Colonic mucosa (tissue), 4 donors: ENCODE data around the gene WDR35. TPM values are rescaled to one million over a fixed set of nuclear protein-coding genes. Genes with fewer than 3 reads are reported as not detected.

ENCODE experiments used
- DNase-seq: peaks from one replicate; pipeline ENCODE4 v3.0.0-alpha.2; 2020
- H3K27ac ChIP-seq: fragments of 200-600 bp; one replicate; pipeline ENCODE4 v1.8.0; 2021
- H3K27me3 ChIP-seq: fragments of 200-600 bp; one replicate; pipeline ENCODE4 v1.8.0; 2021
- H3K36me3 ChIP-seq: fragments of 200-600 bp; one replicate; pipeline ENCODE4 v1.8.0; 2021
- H3K4me1 ChIP-seq: fragments of 200-600 bp; one replicate; pipeline ENCODE4 v1.8.0; 2021; ENCODE audit warnings: mild to moderate bottlenecking
- H3K4me3 ChIP-seq: fragments of 200-600 bp; one replicate; pipeline ENCODE4 v1.8.0; 2021
- H3K9ac ChIP-seq, 2 donors: one replicate each; pipeline ENCODE4 v1.7.0; 2013; ENCODE audit warnings: control low read depth in 2 of 2, low read depth in 2 of 2, low read length in 2 of 2
- H3K9me3 ChIP-seq: fragments of 200-600 bp; one replicate; pipeline ENCODE4 v1.8.0; 2021
- intact Hi-C: fragments of 100-400 bp; cut with DNase I; formaldehyde crosslinking; loops from one replicate; pipeline ENCODE4 v1.14.1; 2022
- total RNA-seq, 2 donors: library from RNA; stranded (reverse); fragmentation: NEBNext Ultra II Directional in 1 of 2; extraction: Animal tissue kit (Norgen Biotek cat#: 25700) in 1 of 2; gene quantifications; one replicate each; pipeline ENCODE4 v1.2.1, GENCODE V29; 2021
- TF ChIP-seq, protein P1 (sequence below): fragments of 200-600 bp; IDR thresholded peaks from one replicate; pipeline ENCODE4 v1.8.0; 2022; ENCODE audit warnings: antibody characterized with exemption, mild to moderate bottlenecking
- donor health status: healthy.
- donor health status: DM: no; HTN: no; CAD: no.
- donor health status: DM: no; HTN: no; CAD: no.

The WDR35 gene
- total RNA-seq, 2 donors from 2014 or later = 1.7 to 2.2 TPM

DNA sequence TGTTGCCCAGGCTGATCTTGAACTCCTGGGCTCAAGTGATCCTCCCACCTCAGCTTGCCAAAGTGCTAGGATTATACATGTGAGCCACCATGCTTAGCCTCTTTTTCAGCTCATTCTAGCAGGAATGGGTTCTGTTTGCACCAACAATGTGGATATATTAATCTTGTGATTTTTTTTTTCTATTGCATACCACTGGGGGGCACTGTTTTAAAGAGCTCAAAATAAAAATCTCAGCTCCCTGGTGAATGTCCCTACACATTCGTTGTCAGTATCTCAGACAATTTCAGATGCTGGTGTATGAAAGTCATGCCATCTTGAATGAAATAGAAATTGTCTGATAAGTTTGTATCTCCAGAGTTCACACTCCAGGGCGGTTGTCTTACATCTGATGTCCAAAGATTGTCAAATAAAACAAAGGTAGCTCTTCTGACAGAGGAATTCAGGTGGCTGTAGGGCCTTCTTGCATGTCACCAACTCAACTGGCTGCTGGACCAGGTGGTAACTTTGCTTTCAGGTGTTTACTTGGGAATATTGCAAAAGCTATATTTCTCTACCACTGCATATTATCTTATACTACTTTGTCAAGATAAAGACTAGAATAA is 25.7 kb upstream of the WDR35 start:
- Histone ChIP-seq H3K27me3 (peaks cover 15% of the 10 kb centered on the region), H3K4me1 (no peaks in the 10 kb centered on the region), H3K4me3 (no peak overlapping the region), H3K9ac (no peak overlapping the region), H3K27ac (no peak overlapping the region), H3K9me3 (no peaks in the 10 kb centered on the region), H3K36me3 (no peaks in the 10 kb centered on the region)
- intact Hi-C loops = loop anchor here (2.0 kb wide), 1 partner anchor 79 kb away; no protein-coding TSS in a partner anchor
- TF ChIP-seq, protein P1, sequence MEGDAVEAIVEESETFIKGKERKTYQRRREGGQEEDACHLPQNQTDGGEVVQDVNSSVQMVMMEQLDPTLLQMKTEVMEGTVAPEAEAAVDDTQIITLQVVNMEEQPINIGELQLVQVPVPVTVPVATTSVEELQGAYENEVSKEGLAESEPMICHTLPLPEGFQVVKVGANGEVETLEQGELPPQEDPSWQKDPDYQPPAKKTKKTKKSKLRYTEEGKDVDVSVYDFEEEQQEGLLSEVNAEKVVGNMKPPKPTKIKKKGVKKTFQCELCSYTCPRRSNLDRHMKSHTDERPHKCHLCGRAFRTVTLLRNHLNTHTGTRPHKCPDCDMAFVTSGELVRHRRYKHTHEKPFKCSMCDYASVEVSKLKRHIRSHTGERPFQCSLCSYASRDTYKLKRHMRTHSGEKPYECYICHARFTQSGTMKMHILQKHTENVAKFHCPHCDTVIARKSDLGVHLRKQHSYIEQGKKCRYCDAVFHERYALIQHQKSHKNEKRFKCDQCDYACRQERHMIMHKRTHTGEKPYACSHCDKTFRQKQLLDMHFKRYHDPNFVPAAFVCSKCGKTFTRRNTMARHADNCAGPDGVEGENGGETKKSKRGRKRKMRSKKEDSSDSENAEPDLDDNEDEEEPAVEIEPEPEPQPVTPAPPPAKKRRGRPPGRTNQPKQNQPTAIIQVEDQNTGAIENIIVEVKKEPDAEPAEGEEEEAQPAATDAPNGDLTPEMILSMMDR = peak; percentile 59
- no peak for DNase-seq

DNA sequence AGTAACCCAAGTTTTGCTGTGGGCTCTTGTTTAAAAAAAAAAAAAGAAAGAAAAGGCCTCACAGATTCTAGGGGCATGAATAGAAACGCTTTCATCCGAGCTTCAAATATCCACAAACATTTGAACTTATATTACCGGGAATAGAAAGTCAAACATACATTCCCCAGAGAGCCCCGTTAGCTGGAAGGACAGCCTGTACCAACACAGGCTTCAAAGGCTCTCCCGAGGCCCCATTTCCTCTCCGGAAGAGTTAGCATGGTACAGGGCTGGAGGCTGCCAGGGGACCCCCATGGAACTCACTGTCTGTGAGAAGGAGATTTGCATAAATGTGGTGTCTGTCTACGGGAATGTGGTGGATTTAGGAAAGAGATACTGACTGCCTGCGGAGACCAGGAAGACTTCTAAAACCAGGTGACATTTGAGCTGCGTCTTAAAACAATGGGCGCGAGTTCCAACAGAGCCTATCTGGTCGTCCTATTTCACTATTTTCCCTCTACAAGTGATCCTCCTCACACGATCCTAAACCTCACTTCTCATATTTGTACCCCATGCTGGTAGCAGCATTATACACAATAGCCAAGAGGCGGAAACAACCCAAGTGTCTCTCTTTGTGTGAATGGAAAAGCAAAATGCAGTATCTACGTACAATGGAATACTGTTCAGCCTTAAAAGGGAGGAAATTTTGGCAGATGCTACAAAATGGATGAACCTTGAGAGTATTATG is 23.4 kb upstream of the WDR35 start:
- no peak overlapping the region for H3K27ac ChIP-seq
- peak overlapping the region; percentile 47 for H3K4me3 ChIP-seq
- no peaks in the 10 kb centered on the region for H3K4me1 ChIP-seq
- H3K27me3 ChIP-seq = peaks cover 15% of the 10 kb centered on the region
- DNase-seq = no peak
- intact Hi-C loops = loop anchor here (5.0 kb wide), 1 partner anchor 44 kb away; no protein-coding TSS in a partner anchor
- no peaks in the 10 kb centered on the region for H3K36me3 ChIP-seq
- no peaks in the 10 kb centered on the region for H3K9me3 ChIP-seq
- peak overlapping the region in 1 of 2 donors; percentile 69 for H3K9ac ChIP-seq
- TF ChIP-seq, protein P1 = no peak

DNA sequence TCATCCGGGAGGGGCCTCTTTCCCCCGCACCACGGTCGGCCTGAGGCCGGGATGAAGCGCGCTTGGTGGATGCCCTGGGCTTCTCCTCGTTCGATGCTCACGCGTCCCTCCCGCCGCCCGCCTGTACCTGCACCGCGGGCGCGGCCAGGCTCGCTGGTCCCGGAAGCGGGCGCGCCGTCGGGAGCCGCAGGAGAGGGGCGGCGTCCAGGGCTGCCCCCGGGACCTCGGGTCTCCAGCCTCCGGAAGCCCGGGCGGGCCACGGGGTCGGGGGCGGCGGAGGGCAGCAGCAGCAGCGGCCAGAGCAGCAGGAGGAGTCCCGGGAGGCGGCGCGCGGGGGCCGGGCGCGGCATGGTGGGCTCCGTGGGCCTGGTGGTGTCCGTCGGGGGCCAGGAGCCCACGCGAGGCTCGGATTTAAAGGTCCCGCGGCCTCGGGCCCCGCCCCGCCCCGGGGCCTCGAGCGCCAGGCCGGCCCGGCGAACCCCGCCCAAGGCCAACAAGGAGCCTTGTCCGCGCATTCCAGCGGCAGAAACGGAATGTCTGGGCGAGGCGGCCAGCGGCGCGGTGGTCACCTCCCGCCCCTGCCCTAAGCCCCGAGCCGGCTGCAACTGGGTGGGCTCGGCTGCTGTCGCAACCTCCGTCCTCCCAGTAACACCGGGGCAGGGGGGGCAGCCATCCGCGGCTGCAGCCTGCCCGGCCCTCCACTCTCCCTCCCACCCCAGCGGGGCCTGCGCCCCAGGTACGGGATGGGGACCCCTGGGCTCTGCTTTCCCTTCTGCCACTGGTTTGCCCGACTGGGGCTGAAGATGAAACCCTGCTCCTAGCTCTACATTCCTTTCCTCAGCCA is 22.6 kb upstream of the WDR35 start, which contains the start of gene MATN3:
TSS of gene MATN3 (minus strand) at position 387 of the 844 bp plus-strand sequence. CDS start at position 350, 37 bp downstream.
- Histone ChIP-seq H3K27me3 (peaks cover 15% of the 10 kb centered on the region), H3K27ac (no peak within 1 kb of the TSS), H3K9ac (peak within 1 kb of the TSS in 1 of 2 donors; percentile 69), H3K4me1 (no peaks in the 10 kb centered on the region), H3K4me3 (peak within 1 kb of the TSS; percentile 47), H3K36me3 (no peaks in the 10 kb centered on the region), H3K9me3 (no peaks in the 10 kb centered on the region)
- TF ChIP-seq, protein P1 = no peak
- intact Hi-C loops = loop anchor here (5.0 kb wide), 1 partner anchor 45 kb away; no protein-coding TSS in a partner anchor
- peak; percentile 48 for DNase-seq

DNA sequence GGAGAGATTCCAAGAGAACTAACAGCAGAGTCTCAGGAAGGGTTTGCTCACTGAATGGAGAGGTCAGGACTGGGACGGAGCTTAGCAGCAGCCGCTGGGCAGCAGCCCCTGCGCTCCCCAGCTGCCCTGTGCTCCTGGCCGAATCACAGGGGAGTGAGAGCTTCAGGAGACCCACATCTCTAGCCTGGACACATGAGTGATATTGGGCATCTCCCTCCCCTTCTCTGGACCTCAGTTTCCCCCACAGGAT is 22.1 kb upstream of the WDR35 start:
- H3K27ac ChIP-seq = no peak overlapping the region

More for the DNA sequence above, 22.1 kb upstream of the WDR35 start:
- TF ChIP-seq, protein P1 = no peak
- intact Hi-C loops = loop anchor here (5.0 kb wide), 1 partner anchor 45 kb away; no protein-coding TSS in a partner anchor
- H3K9me3 ChIP-seq = no peaks in the 10 kb centered on the region
- DNase-seq = no peak
- H3K4me3 ChIP-seq = peak overlapping the region; percentile 47
- H3K9ac ChIP-seq = peak overlapping the region in 1 of 2 donors; percentile 69
- no peaks in the 10 kb centered on the region for H3K4me1 ChIP-seq
- no peaks in the 10 kb centered on the region for H3K36me3 ChIP-seq
- peaks cover 15% of the 10 kb centered on the region for H3K27me3 ChIP-seq
